H9 (cell line): ENCODE measurements around the gene MRPL14. TPM values are rescaled to one million over a fixed set of nuclear protein-coding genes. Genes with fewer than 3 reads are reported as not detected.

Experiments used
- DNase-seq: peaks from one replicate; pipeline ENCODE4 v3.0.0-alpha.2; 2017
- H2AFZ ChIP-seq: one replicate; pipeline ENCODE4 v1.6.1; 2013; ENCODE audit warnings: mild to moderate bottlenecking, low read length, control low read depth, moderate library complexity
- H2AK5ac ChIP-seq: 2 replicates; pipeline ENCODE4 v1.6.1; 2013; ENCODE audit warnings: low read length, control low read depth, mixed read lengths; ENCODE audit not compliant: insufficient read length
- H2BK120ac ChIP-seq: one replicate; pipeline ENCODE4 v1.6.1; 2013; ENCODE audit warnings: low read depth, mild to moderate bottlenecking, low read length, control low read depth, inconsistent platforms; ENCODE audit not compliant: poor library complexity, severe bottlenecking
- H2BK12ac ChIP-seq: 2 replicates; pipeline ENCODE4 v1.6.1; 2013; ENCODE audit warnings: low read length, control low read depth, mixed read lengths, low read depth; ENCODE audit not compliant: insufficient read length
- H2BK15ac ChIP-seq: 2 replicates; pipeline ENCODE4 v1.6.1; 2013; ENCODE audit warnings: low read depth, low read length, control low read depth
- H2BK20ac ChIP-seq: one replicate; pipeline ENCODE4 v1.6.1; 2013; ENCODE audit warnings: low read depth, mild to moderate bottlenecking, low read length, control low read depth, inconsistent platforms; ENCODE audit not compliant: poor library complexity, severe bottlenecking
- H2BK5ac ChIP-seq: 2 replicates; pipeline ENCODE4 v1.6.1; 2013; ENCODE audit warnings: low read length, control low read depth, mixed read lengths; ENCODE audit not compliant: insufficient read length
- H3K14ac ChIP-seq: 2 replicates; pipeline ENCODE4 v1.6.1; 2013; ENCODE audit warnings: low read length, control low read depth; ENCODE audit not compliant: insufficient read depth
- H3K18ac ChIP-seq: 2 replicates; pipeline ENCODE4 v1.6.1; 2013; ENCODE audit warnings: low read depth, mild to moderate bottlenecking, mixed read lengths, low read length, control low read depth; ENCODE audit not compliant: insufficient read length
- H3K23ac ChIP-seq: 2 replicates; pipeline ENCODE4 v1.6.1; 2013; ENCODE audit warnings: low read length, control low read depth, mixed read lengths, low read depth; ENCODE audit not compliant: insufficient read length
- H3K23me2 ChIP-seq: 2 replicates; pipeline ENCODE4 v1.6.1; 2013; ENCODE audit warnings: low read depth, mild to moderate bottlenecking, mixed read lengths, low read length, control low read depth; ENCODE audit not compliant: insufficient read length, poor library complexity, severe bottlenecking
- H3K27ac ChIP-seq: 2 replicates; pipeline ENCODE4 v1.5.1; 2013; ENCODE audit warnings: low read length, control low read depth, mixed read lengths, low read depth; ENCODE audit not compliant: insufficient read length
- H3K27me3 ChIP-seq: 2 replicates; pipeline ENCODE4 v1.6.1; 2013; ENCODE audit warnings: low read length, control low read depth, inconsistent platforms; ENCODE audit not compliant: insufficient read depth
- H3K4ac ChIP-seq: 2 replicates; pipeline ENCODE4 v1.6.1; 2013; ENCODE audit warnings: low read depth, mild to moderate bottlenecking, control low read depth, inconsistent platforms, low read length, moderate library complexity
- H3K4me1 ChIP-seq: 2 replicates; pipeline ENCODE4 v1.6.1; 2013; ENCODE audit warnings: low read length, control low read depth, inconsistent platforms; ENCODE audit not compliant: insufficient read depth
- H3K4me2 ChIP-seq: 2 replicates; pipeline ENCODE4 v1.6.1; 2013; ENCODE audit warnings: low read length, control low read depth, mixed read lengths; ENCODE audit not compliant: insufficient read length, insufficient read depth
- H3K56ac ChIP-seq: 2 replicates; pipeline ENCODE4 v1.6.1; 2013; ENCODE audit warnings: low read depth, mild to moderate bottlenecking, mixed read lengths, low read length, control low read depth; ENCODE audit not compliant: insufficient read length
- H3K79me1 ChIP-seq: 2 replicates; pipeline ENCODE4 v1.6.1; 2013; ENCODE audit warnings: low read depth, mild to moderate bottlenecking, moderate library complexity, low read length, control low read depth, inconsistent platforms; ENCODE audit not compliant: insufficient read depth, poor library complexity, severe bottlenecking
- H3K79me2 ChIP-seq: 2 replicates; pipeline ENCODE4 v1.6.1; 2013; ENCODE audit warnings: low read length, control low read depth, inconsistent platforms; ENCODE audit not compliant: insufficient read depth
- H3K9ac ChIP-seq: 2 replicates; pipeline ENCODE4 v1.6.1; 2013; ENCODE audit warnings: low read length, control low read depth, mixed read lengths; ENCODE audit not compliant: insufficient read length; ENCODE audit errors: extremely low read depth
- H3K9me3 ChIP-seq: one replicate; pipeline ENCODE4 v1.6.1; 2013; ENCODE audit warnings: low read depth, low read length, inconsistent platforms; ENCODE audit not compliant: control insufficient read depth
- H3T11ph ChIP-seq: one replicate; pipeline ENCODE4 v1.6.1; 2013; ENCODE audit warnings: mild to moderate bottlenecking, low read length, control low read depth, inconsistent platforms
- H4K20me1 ChIP-seq: one replicate; pipeline ENCODE4 v1.6.1; 2013; ENCODE audit not compliant: control insufficient read depth, insufficient read length, insufficient read depth
- H4K5ac ChIP-seq: 2 replicates; pipeline ENCODE4 v1.6.1; 2013; ENCODE audit warnings: low read depth, mild to moderate bottlenecking, mixed read lengths, low read length, control low read depth; ENCODE audit not compliant: insufficient read length
- H4K8ac ChIP-seq: replicated peaks from 2 replicates; pipeline ENCODE4 v1.6.1; 2013; ENCODE audit warnings: low read length, control low read depth, mixed read lengths, low read depth; ENCODE audit not compliant: insufficient read length
- H4K91ac ChIP-seq: 2 replicates; pipeline ENCODE4 v1.6.1; 2013; ENCODE audit warnings: low read depth, mild to moderate bottlenecking, moderate library complexity, mixed read lengths, low read length, control low read depth; ENCODE audit not compliant: insufficient read length
- H3K27ac Mint-ChIP-seq, 3 experiments: 2 replicates in 2 of 3; 3 replicates in 1 of 3; pipeline ENCODE4 v1.8.0; 2020 to 2021; ENCODE audit warnings: mixed read lengths in 3 of 3, mild to moderate bottlenecking in 1 of 3, moderate library complexity in 1 of 3
- H3K27me3 Mint-ChIP-seq: 2 replicates; pipeline ENCODE4 v1.8.0; 2021; ENCODE audit warnings: low read depth, mild to moderate bottlenecking, moderate library complexity, mixed read lengths
- H3K36me3 Mint-ChIP-seq, 3 experiments: 2 replicates in 2 of 3; 3 replicates in 1 of 3; pipeline ENCODE4 v1.8.0; 2020 to 2021; ENCODE audit warnings: low read depth in 3 of 3, mixed read lengths in 3 of 3; ENCODE audit not compliant: insufficient read depth in 1 of 3
- H3K4me1 Mint-ChIP-seq, 2 experiments: 2 replicates each; pipeline ENCODE4 v1.8.0; 2020; ENCODE audit warnings: mixed read lengths in 2 of 2
- H3K4me3 Mint-ChIP-seq, 2 experiments: 2 replicates in 1 of 2; 3 replicates in 1 of 2; pipeline ENCODE4 v1.8.0; 2020 to 2021; ENCODE audit warnings: mild to moderate bottlenecking in 2 of 2, mixed read lengths in 2 of 2, moderate library complexity in 1 of 2
- H3K9me3 Mint-ChIP-seq, 2 experiments: 2 replicates in 1 of 2; 3 replicates in 1 of 2; pipeline ENCODE4 v1.8.0; 2020; ENCODE audit warnings: mild to moderate bottlenecking in 2 of 2, mixed read lengths in 2 of 2, moderate library complexity in 1 of 2
- CTCF ChIP-seq: fragments of 200-600 bp; sonication (generic); conservative IDR thresholded peaks from 3 replicates; pipeline ENCODE4 v1.8.0; 2021; ENCODE audit warnings: antibody characterized with exemption, mild to moderate bottlenecking
- whole genome bisulfite sequencing: extraction: QIAGEN DNeasy Blood & Tissue Kit; methylation state at CpG from one replicate; pipeline ENCODE4 v1.1.7; 2013; ENCODE audit warnings: missing lambda C conversion rate, low lambda C conversion rate, mixed read lengths; ENCODE audit not compliant: insufficient read length; ENCODE audit errors: extremely low coverage; 5-methylcytosine and 5-hydroxymethylcytosine counted together
- total RNA-seq: library from RNA; stranded (reverse); gene quantifications from 2 replicates; pipeline ENCODE4 v1.2.1, GENCODE V29; 2021

The MRPL14 gene
- total RNA-seq, 1 experiment from 2014 or later: 80.1 TPM

- Histone ChIP-seq H2AFZ (no peak overlapping the region), H3K23ac (no peak overlapping the region), H2BK5ac (no peak overlapping the region), H3K9me3 (no peaks in the 10 kb centered on the region), H3K9ac (no peak overlapping the region), H3K14ac (no peak overlapping the region), H4K8ac (no peak overlapping the region), H3K4ac (no peak overlapping the region), H2BK15ac (no peak overlapping the region), H3K27ac (no peak overlapping the region), H3K27me3 (no peaks in the 10 kb centered on the region), H2AK5ac (no peak overlapping the region), H3K79me2 (no peaks in the 10 kb centered on the region), H3K4me2 (no peak overlapping the region), H3K79me1 (no peaks in the 10 kb centered on the region), H4K91ac (no peak overlapping the region), H2BK20ac (no peak overlapping the region), H3K4me1 (no peaks in the 10 kb centered on the region), H4K5ac (no peak overlapping the region), H3T11ph (no peak overlapping the region), H3K56ac (no peak overlapping the region), H4K20me1 (no peaks in the 10 kb centered on the region), H2BK12ac (no peak overlapping the region), H2BK120ac (no peak overlapping the region), H3K23me2 (no peaks in the 10 kb centered on the region), H3K18ac (no peak overlapping the region)
- Mint-ChIP-seq H3K27ac (peak overlapping the region; percentile 2 to 66 (median 12); a peak in 3 of 7 replicates), H3K4me3 (no peak overlapping the region), H3K27me3 (no peaks in the 10 kb centered on the region), H3K36me3 (peaks cover 6 to 22% (median 17%) of the 10 kb centered on the region in 3 experiments; a peak in 6 of 7 replicates), H3K4me1 (peaks cover 0 to 5% of the 10 kb centered on the region in 2 experiments; a peak in 2 of 4 replicates), H3K9me3 (no peaks in the 10 kb centered on the region; a peak in 1 of 5 replicates)
- DNase-seq: no peak
- no peak for TF ChIP-seq CTCF
- no CpG with 5 or more reads among the region's 10 CpGs for WGBS
Observed at GRCh38 chr6:44094403-44095242, 32.6 kb downstream of the MRPL14 start.
